ENCODE data around the gene GCSAM.
A peak's percentile ranks its signal among the peaks of the same experiment; 100 is the strongest.
"Not testable (repeated sequence)": the region's sequence is repeated elsewhere in the genome, so short reads cannot be mapped to it uniquely, and the experiment has no call there.

The GCSAM gene

GRCh38 chr3:112084980-112085705 is 47.9 kb downstream of the GCSAM start:
- no peak overlapping the region for H3K4me3 ChIP-seq (ENCODE audit: low read depth, low read length)
- TF ChIP-seq, protein P1, sequence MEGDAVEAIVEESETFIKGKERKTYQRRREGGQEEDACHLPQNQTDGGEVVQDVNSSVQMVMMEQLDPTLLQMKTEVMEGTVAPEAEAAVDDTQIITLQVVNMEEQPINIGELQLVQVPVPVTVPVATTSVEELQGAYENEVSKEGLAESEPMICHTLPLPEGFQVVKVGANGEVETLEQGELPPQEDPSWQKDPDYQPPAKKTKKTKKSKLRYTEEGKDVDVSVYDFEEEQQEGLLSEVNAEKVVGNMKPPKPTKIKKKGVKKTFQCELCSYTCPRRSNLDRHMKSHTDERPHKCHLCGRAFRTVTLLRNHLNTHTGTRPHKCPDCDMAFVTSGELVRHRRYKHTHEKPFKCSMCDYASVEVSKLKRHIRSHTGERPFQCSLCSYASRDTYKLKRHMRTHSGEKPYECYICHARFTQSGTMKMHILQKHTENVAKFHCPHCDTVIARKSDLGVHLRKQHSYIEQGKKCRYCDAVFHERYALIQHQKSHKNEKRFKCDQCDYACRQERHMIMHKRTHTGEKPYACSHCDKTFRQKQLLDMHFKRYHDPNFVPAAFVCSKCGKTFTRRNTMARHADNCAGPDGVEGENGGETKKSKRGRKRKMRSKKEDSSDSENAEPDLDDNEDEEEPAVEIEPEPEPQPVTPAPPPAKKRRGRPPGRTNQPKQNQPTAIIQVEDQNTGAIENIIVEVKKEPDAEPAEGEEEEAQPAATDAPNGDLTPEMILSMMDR (IDR thresholded peaks at IDR 0.05; ENCODE audit: low read depth, low read length): no peak

GRCh38 chr3:112083239-112083638 is 49.8 kb downstream of the GCSAM start:
- TF ChIP-seq, protein P1 (IDR thresholded peaks at IDR 0.05; ENCODE audit: low read depth, low read length): no peak
- no peak overlapping the region for H3K4me3 ChIP-seq (ENCODE audit: low read depth, low read length)

- TF ChIP-seq, protein P1 (IDR thresholded peaks at IDR 0.05; ENCODE audit: low read depth, low read length): no peak
- no peak overlapping the region for H3K4me3 ChIP-seq (ENCODE audit: low read depth, low read length)
Measured at GRCh38 chr3:112078125-112079083, 54.6 kb downstream of the GCSAM start.

DNA sequence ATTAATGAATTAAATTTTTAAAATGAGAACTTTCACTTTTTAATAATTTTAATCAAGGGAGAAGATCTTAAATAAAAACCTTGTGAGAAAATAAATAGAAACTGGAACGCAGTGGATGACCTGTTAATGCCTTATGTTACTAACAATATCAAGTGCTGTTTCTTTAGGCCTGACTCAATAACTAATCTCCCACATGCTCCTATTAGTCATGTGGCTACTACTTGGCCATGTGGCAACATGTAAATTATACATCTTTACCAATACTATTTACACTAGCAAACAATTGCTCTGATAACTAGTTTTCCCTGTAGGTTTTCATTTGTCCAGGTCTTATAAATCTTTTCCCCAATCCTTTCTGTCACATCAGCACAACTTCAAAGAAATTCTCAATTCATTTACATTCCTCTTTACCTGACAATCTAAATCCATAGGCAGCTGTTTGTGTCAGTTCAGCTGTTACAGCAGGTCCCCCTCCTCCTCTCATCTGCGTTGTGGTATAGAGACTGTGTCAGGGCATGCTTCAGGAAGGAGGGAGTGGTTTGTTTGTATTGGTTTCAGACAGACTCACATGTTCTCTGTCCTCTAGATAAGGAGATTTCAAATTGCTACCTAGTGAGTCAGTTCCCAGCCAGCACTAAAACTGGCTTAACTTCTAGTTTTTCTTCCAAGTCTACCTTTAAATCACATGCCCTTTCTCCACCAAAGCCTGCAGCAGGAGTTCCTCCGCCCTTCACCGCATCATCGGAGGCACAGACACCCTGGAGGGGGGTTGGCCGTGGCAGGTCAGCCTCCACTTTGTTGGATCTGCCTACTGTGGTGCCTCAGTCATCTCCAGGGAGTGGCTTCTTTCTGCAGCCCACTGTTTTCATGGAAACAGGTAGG is 58.2 kb downstream of the GCSAM start:
- peak overlapping the region; percentile 17; the same call in 1 of the 2 replicates for H3K4me3 ChIP-seq (ENCODE audit: low read depth, low read length)
- TF ChIP-seq, protein P1 (IDR thresholded peaks at IDR 0.05; ENCODE audit: low read depth, low read length): no peak

GRCh38 chr3:112074006-112074405 is 59.0 kb downstream of the GCSAM start:
- TF ChIP-seq, protein P1 (IDR thresholded peaks at IDR 0.05; ENCODE audit: low read depth, low read length): no peak
- H3K4me3 ChIP-seq (ENCODE audit: low read depth, low read length): no peak overlapping the region

- not testable (repeated sequence) for H3K4me3 ChIP-seq (ENCODE audit: low read depth, low read length)
Measured at GRCh38 chr3:112072387-112073060, 60.5 kb downstream of the GCSAM start.
